Measurements from ENCODE around the gene ANGPTL2. TPM values are rescaled to one million over a fixed set of nuclear protein-coding genes. Genes with fewer than 3 reads are reported as not detected.

Gene ANGPTL2
- total RNA-seq, 1 donor from 2014 or later, result 5.7 TPM

GRCh38 chr9:127113191-127113972, 9.1 kb downstream of the ANGPTL2 start:
- Mint-ChIP-seq H3K36me3 (ENCODE audit: low read depth, unreplicated experiment) (no peaks in the 10 kb centered on the region), H3K27me3 (ENCODE audit: unreplicated experiment) (peaks cover 5% of the 10 kb centered on the region), H3K4me1 (ENCODE audit: unreplicated experiment) (no peaks in the 10 kb centered on the region), H3K27ac (ENCODE audit: unreplicated experiment) (no peak overlapping the region), H3K9me3 (ENCODE audit: unreplicated experiment) (no peaks in the 10 kb centered on the region), H3K4me3 (ENCODE audit: unreplicated experiment) (no peak overlapping the region)
- TF ChIP-seq CTCF (IDR thresholded peaks at IDR 0.05; ENCODE audit: unreplicated experiment), result no peak
- DNase-seq (ENCODE audit: low spot score), result no peak

GRCh38 chr9:127112735-127113161, 9.7 kb downstream of the ANGPTL2 start:
- Mint-ChIP-seq H3K4me3 (ENCODE audit: unreplicated experiment) (no peak overlapping the region), H3K4me1 (ENCODE audit: unreplicated experiment) (no peaks in the 10 kb centered on the region), H3K36me3 (ENCODE audit: low read depth, unreplicated experiment) (no peaks in the 10 kb centered on the region), H3K27me3 (ENCODE audit: unreplicated experiment) (peaks cover 5% of the 10 kb centered on the region), H3K27ac (ENCODE audit: unreplicated experiment) (no peak overlapping the region), H3K9me3 (ENCODE audit: unreplicated experiment) (no peaks in the 10 kb centered on the region)
- no peak for DNase-seq (ENCODE audit: low spot score)
- TF ChIP-seq CTCF (IDR thresholded peaks at IDR 0.05; ENCODE audit: unreplicated experiment), result no peak

- Mint-ChIP-seq H3K4me3 (ENCODE audit: unreplicated experiment) (no peak overlapping the region), H3K9me3 (ENCODE audit: unreplicated experiment) (no peaks in the 10 kb centered on the region), H3K36me3 (ENCODE audit: low read depth, unreplicated experiment) (no peaks in the 10 kb centered on the region), H3K27me3 (ENCODE audit: unreplicated experiment) (peaks cover 5% of the 10 kb centered on the region), H3K4me1 (ENCODE audit: unreplicated experiment) (no peaks in the 10 kb centered on the region), H3K27ac (ENCODE audit: unreplicated experiment) (no peak overlapping the region)
- TF ChIP-seq CTCF (IDR thresholded peaks at IDR 0.05; ENCODE audit: unreplicated experiment), result no peak
- no peak for DNase-seq (ENCODE audit: low spot score)
Measured at GRCh38 chr9:127112056-127112455, 10.4 kb downstream of the ANGPTL2 start.

- Mint-ChIP-seq H3K36me3 (ENCODE audit: low read depth, unreplicated experiment) (no peaks in the 10 kb centered on the region), H3K27me3 (ENCODE audit: unreplicated experiment) (peaks cover 4% of the 10 kb centered on the region), H3K27ac (ENCODE audit: unreplicated experiment) (no peak overlapping the region), H3K4me3 (ENCODE audit: unreplicated experiment) (no peak overlapping the region), H3K9me3 (ENCODE audit: unreplicated experiment) (no peaks in the 10 kb centered on the region), H3K4me1 (ENCODE audit: unreplicated experiment) (peaks cover 2% of the 10 kb centered on the region)
- TF ChIP-seq CTCF (IDR thresholded peaks at IDR 0.05; ENCODE audit: unreplicated experiment), result no peak
- DNase-seq (ENCODE audit: low spot score), result no peak
Measured at GRCh38 chr9:127109212-127109711, 13.2 kb downstream of the ANGPTL2 start.

Measured in endothelial cell (in vitro differentiated cells).